Measurements from ENCODE around the gene TRIM29.

Gene TRIM29

GRCh38 chr11:120097721-120098385 lies 40.1 kb downstream of the TRIM29 start:
- DNase-seq (ENCODE audit: low read depth in 3 of 3, low spot score in 1 of 3): no peak

- DNase-seq (ENCODE audit: low read depth in 3 of 3, low spot score in 1 of 3): no peak
Observed at GRCh38 chr11:120096369-120097191, 41.3 kb downstream of the TRIM29 start.

- no peak for DNase-seq (ENCODE audit: low read depth in 3 of 3, low spot score in 1 of 3)
Observed at GRCh38 chr11:120095516-120095915, 42.4 kb downstream of the TRIM29 start.

GRCh38 chr11:120091701-120092100 lies 46.2 kb downstream of the TRIM29 start:
- DNase-seq (ENCODE audit: low read depth in 3 of 3, low spot score in 1 of 3): no peak

GRCh38 chr11:120091121-120091520 lies 46.8 kb downstream of the TRIM29 start:
- DNase-seq (ENCODE audit: low read depth in 3 of 3, low spot score in 1 of 3): no peak

- no peak for DNase-seq (ENCODE audit: low read depth in 3 of 3, low spot score in 1 of 3)
Observed at GRCh38 chr11:120090411-120090810, 47.5 kb downstream of the TRIM29 start.

GRCh38 chr11:120089036-120090001 lies 48.6 kb downstream of the TRIM29 start:
- no peak for DNase-seq (ENCODE audit: low read depth in 3 of 3, low spot score in 1 of 3)

GRCh38 chr11:120088056-120088455 lies 49.9 kb downstream of the TRIM29 start:
- no peak for DNase-seq (ENCODE audit: low read depth in 3 of 3, low spot score in 1 of 3)

GRCh38 chr11:120086651-120087050 lies 51.3 kb downstream of the TRIM29 start:
- DNase-seq (ENCODE audit: low read depth in 3 of 3, low spot score in 1 of 3): no peak

- no peak for DNase-seq (ENCODE audit: low read depth in 3 of 3, low spot score in 1 of 3)
Observed at GRCh38 chr11:120079750-120080610, 57.9 kb downstream of the TRIM29 start.

GRCh38 chr11:120078397-120078796 lies 59.5 kb downstream of the TRIM29 start:
- no peak for DNase-seq (ENCODE audit: low read depth in 3 of 3, low spot score in 1 of 3)

GRCh38 chr11:120074076-120074475 lies 63.8 kb downstream of the TRIM29 start:
- DNase-seq (ENCODE audit: low read depth in 3 of 3, low spot score in 1 of 3): no peak

- no peak for DNase-seq (ENCODE audit: low read depth in 3 of 3, low spot score in 1 of 3)
Observed at GRCh38 chr11:120073196-120073595, 64.7 kb downstream of the TRIM29 start.

GRCh38 chr11:120068114-120068573 lies 69.8 kb downstream of the TRIM29 start:
- no peak for DNase-seq (ENCODE audit: low read depth in 3 of 3, low spot score in 1 of 3)

- no peak for DNase-seq (ENCODE audit: low read depth in 3 of 3, low spot score in 1 of 3)
Observed at GRCh38 chr11:120067438-120068113, 70.3 kb downstream of the TRIM29 start.

- no peak for DNase-seq (ENCODE audit: low read depth in 3 of 3, low spot score in 1 of 3)
Observed at GRCh38 chr11:120066738-120067437, 71.0 kb downstream of the TRIM29 start.

GRCh38 chr11:120065876-120066275 lies 72.0 kb downstream of the TRIM29 start:
- DNase-seq (ENCODE audit: low read depth in 3 of 3, low spot score in 1 of 3): no peak

- DNase-seq (ENCODE audit: low read depth in 3 of 3, low spot score in 1 of 3): no peak
Observed at GRCh38 chr11:120065176-120065575, 72.7 kb downstream of the TRIM29 start.

- DNase-seq (ENCODE audit: low read depth in 3 of 3, low spot score in 1 of 3): no peak
Observed at GRCh38 chr11:120064341-120064740, 73.6 kb downstream of the TRIM29 start.
